HL-60/S4 treated with retinoic acid at 250 ng/mL for 4 days and 3 days (cell line): ENCODE data around the gene SAA1.
"Not testable (repeated sequence)": the region's sequence is repeated elsewhere in the genome, so short reads cannot be mapped to it uniquely, and the experiment has no call there.

ENCODE experiments used
- in situ Hi-C: fragments of 300-500 bp; cut with MboI; formaldehyde crosslinking; loops from 2 replicates; pipeline ENCODE4 v1.7.0; 2022; ENCODE audit warnings: low sequenced_read_pairs

SAA1 gene

DNA sequence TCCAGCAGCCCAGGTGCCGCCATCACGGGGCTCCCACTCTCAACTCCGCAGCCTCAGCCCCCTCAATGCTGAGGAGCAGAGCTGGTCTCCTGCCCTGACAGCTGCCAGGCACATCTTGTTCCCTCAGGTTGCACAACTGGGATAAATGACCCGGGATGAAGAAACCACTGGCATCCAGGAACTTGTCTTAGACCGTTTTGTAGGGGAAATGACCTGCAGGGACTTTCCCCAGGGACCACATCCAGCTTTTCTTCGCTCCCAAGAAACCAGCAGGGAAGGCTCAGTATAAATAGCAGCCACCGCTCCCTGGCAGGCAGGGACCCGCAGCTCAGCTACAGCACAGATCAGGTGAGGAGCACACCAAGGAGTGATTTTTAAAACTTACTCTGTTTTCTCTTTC is at the start of gene SAA1:
SAA1 (plus strand) TSS at position 316 of the 400 bp plus-strand sequence. CDS start 624 bp downstream, outside the sequence.
- in situ Hi-C loops, result no loop called here

DNA sequence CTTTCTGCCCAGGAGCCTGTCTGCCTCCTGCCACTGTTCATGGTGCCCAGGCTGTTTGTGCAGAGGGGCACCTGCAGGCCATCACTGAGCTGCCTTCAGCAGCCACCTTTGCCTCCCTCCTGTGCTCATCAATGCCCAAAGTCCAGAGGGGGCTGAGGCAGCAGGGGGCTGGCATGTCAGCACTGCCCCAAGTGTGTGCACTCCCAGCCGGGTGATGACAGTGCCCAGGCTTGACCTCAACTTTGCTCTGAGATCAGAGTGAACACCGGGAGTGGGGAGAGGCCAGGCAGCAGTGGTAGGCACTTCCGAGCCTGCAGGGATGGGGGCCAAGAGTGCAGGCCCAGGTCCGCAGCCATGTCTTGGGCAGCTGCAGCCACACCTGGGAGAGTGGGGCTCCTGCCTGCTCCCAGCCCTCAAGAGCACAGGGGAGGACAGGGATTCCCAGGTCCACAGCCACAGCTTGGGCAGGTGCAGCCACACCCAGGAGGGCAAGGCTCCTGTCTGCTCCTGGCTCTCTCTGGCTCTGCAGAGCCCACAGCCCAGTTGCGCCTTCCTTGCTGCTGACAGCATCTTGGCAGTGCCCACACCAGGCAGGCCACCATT is 44.7 kb upstream of the SAA1 start:
- in situ Hi-C loops, result no loop called here

DNA sequence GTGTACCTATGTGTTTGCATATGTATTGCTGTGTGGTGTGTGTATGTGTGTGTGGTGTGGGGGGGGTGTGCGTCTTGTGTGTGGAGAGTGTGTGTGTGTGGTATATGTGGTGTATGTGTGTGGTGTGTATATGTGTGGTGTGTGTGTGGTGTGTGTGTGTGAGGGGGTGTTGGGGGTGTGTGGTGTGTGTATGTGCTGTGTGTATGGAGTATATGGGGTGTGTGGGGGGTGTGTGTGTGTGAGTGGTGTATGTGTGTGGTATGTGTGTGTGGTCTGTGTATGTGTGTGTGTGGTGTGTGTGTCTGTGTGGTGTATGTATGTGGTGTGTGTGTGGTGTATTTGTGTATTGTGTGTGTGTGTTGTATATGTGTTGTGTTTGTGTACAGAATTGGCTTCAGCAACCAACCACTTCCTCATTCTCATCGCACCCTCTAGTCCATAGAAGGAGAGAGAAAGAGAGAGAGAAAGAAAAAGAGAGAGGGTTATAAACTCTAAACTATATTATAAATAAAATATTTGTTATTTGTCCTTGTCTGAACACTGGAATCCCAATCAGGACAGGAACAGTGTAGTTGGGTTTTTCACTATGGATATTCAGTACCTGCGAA is 43.1 kb upstream of the SAA1 start:
- in situ Hi-C loops, result no loop called here

DNA sequence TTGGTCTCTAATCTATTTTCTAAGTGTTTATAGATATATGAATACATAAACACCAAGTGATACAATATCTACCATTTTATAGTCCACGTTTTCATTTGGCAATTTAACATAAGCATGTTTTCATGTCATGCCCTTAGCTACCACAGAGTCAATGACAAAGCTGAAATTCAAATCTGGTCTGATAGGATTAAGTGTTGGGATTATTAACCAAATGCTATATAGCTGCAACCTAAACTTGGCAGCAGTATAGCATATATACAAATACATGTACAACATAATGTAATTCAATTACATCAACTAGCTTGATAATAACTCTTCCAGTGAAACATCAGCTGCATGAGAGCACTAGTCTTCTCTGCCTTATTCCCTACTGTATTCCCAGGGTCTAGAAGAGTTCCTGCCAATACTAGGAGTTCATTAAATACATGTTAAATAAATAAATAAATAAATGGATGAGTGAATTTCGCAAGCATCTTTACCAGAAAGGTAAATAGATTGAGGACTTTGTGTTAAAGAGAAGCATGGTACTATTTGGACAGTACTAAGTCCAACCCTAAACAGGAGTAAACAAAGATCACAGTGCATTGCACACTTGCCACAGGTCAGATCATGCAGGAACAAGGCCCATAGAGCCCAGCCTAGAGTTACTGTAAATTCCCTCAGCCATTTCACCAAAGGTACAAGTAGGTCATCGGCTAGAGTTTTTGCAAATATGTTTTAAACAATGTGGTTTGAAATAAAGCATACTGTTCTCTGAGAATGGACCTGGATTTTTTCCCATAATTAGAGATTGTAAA is 42.3 kb upstream of the SAA1 start:
- in situ Hi-C loops, result no loop called here

DNA sequence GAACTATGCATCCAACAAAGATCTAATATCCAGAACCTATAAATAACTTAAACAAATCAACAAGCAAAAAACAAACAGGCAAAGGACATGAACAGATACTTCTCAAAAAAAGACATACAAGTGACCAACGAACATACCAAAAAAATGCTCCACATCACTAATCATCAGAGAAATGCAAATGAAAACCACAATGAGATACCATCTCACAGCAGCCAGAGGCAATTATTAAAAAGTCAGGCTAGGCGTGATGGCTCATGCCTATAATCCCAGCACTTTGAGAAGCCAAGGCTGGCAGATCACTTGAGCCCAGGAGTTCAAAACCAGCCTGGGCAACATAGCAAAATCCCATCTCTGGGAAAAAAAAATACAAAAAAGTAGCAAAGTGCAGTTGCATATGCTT is 40.2 kb upstream of the SAA1 start:
- in situ Hi-C loops, result no loop called here

DNA sequence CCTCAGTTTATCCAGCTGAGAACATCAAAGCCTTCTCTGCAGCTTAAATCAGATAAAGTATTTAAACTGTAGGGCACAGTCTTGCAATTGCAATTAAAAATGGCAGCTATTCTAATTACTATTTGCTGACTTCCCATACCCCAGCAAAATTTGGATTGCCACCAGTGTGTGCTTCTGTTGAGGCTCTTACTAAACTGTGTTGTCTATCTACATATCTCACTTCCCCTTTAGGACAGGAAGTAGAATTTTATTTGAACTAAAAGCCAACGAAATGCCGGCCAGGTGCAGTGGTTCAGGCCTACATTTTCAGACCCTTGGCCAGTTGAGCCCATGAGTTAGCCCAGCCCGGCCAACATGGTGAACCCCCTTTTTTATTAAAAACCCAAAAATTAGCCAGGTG is 36.6 kb upstream of the SAA1 start:
- in situ Hi-C loops, result no loop called here

DNA sequence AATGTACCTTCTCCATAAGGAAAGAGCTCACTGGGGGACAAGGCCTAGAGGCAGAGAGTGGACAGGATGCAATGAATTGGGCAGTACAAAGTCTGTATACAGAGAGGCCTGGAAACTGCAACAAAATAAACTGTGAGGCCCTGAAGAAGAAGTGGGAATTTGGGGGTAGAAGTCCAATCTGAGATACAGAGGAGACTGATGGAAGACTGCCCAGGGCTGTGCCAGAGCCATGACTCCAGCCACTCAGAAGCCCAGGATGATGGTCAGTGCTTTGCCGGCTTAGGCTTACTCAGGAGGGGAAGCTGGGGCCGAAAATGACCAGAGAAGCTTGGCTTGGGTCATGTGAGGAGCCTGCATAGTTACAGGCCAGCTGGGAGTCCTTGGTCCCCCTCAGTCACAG is 35.2 kb upstream of the SAA1 start:
- in situ Hi-C loops, result no loop called here

DNA sequence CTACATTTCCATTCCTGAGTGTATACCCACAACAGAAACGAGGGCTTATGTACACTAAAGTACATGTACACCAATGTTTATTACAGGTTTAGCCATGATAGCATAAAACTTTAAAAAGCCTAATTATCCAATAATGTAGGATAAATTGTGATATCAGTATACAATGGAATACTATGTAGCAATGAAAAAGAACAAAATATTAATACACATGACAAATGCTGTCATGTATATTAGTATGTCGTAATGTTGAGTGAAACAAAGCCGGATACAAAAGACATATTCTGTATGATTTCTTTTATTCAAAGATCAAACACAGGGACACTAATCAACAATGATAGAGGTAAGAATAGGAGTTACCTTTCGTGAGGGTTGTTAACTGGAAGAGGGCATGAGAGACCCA is 32.2 kb upstream of the SAA1 start:
- in situ Hi-C loops, result no loop called here

DNA sequence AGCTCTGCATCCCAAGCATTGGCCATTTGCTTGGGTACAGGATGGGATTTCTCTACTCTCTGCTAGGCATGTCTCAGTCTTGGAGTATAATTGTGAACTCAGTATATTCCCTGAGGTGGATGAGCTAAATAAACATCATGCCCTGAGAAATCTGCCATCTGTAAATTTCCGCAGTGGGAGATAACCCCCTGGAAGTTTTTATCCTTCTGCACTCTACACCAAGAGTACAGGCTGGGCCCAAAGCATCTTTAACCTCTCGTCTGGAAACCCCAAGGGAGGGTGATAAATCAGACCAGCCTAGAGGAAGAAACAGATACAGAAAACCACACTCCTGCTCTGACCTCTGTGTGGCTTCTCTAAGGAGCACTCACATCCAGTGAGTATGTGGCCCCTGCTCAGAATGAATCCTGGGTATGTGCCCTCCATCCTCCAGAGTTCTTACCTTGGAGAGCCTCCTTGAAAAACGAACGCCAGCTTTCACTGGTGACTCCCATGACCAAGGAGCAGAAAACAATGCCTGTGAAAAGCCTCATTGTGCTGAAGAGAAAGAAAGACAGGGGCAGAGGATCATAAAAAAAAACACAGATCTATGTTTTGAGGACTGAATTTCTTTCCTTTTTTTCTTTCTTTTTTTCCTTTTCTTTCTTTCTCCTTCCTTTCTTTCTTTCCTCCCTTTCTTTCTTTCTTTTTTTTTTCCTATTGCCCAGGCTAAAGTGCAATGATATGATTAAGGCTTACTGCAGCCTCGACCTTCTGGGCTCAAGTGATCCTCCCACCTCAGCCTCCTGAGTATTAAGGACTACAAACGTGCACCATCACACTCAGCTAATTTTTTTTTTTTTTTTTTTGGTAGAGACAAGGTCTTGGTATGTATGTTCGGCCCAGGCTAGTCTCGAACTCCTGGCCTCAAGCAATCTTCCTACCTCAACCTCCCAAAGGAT is 30.4 kb upstream of the SAA1 start:
- in situ Hi-C loops, result no loop called here

DNA sequence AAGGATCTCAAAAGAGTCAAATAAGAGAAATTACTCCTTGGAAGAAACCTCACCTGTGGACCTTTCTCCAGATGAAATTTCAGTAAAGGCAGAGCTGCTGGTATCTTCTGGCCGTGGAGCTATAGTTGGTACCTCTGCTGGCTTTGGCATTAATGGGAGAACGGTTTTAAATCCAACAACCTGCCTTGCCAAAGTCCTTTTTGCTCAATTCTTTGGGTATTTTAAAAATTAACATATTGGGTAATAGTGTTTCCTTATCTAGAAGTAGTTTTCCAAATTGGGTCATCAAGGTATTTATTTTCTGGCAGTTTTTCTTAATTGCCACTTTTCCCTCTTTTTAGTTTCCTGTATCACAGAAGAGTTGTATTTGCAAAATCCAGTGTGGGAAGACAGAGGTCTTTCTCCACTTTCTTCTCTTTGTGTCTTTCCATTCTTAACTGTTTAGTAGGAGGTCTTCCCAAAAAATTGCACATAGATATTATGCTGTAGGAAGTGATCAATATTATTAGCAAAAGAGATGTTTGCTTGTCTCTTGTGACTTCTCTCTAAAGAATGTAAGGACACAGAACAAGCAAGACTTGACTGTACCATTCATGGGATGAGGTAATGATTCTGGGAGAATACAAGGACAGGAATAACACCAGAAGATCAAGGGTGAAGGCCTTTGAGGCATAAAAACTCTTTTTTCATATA is 29.3 kb upstream of the SAA1 start, which contains the start of gene SAA4:
SAA4 (minus strand) TSS at position 139 of the 693 bp plus-strand sequence. CDS start 876 bp downstream, outside the sequence.
- in situ Hi-C loops, result no loop called here

DNA sequence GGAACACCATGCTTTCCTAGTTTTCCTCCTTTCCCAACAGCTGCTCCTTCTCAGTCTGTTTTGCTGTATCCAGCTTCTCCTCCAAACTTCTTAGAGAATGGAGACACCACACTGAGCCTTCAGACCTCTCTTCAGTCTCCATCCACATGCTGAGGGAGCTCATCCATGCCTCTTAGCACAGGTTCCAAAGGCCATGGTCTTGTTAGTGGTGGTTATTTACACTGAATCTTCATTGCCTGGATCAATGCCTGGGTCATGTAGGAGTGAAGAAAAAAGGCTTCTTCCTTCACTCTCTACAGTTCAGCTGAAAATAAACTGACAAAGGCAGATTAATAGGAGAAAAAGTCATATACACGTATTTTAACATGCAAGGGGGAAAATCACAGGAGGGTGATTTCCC is 26.4 kb upstream of the SAA1 start:
- in situ Hi-C loops, result no loop called here

DNA sequence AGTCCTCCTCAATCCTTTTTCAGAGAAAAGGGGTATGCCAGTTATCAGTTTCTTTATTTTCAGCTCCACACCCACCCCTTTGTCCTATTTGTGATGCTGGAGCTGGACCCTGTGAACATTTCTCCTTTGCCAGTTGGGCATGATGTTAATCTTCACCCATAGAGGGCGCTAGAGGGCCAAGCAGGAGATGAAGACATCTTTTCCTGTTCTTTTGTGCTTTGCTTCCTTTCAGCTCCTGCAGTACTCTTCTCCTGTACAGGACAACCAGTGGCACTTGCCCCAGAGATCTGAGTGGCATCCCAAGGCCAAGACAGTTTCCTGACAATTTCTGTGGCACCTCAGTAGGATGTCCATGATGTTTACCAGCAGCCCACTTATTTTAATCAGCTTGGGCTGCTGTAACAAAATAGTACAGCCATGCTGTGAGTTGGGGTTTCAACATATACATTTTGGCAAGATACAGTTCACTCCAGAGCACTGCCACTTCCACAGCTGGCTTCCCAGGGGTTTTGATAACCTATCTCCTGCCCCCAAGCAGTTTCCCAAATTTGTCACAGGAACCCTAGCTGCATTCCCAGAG is 22.2 kb upstream of the SAA1 start:
- in situ Hi-C loops, result no loop called here

DNA sequence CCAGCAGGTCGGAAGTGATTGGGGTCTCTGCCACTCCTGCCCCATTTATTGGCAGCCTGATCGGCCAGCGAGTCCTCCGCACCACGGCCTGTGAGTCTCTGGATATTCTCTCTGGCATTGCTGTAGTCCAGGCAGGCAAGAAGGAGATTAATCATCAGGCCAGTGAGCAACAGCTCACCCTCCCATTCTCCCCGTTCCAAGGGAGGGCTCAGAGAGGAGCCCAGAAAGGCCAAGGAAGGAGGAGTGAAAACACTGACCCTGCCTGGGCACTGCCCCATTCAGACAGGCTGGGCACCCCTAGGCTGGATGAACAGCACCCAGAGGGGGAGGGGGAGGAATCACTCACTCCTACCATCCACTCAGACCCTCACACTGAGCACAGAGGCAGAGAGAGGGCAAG is 20.7 kb upstream of the SAA1 start:
- in situ Hi-C loops, result no loop called here

DNA sequence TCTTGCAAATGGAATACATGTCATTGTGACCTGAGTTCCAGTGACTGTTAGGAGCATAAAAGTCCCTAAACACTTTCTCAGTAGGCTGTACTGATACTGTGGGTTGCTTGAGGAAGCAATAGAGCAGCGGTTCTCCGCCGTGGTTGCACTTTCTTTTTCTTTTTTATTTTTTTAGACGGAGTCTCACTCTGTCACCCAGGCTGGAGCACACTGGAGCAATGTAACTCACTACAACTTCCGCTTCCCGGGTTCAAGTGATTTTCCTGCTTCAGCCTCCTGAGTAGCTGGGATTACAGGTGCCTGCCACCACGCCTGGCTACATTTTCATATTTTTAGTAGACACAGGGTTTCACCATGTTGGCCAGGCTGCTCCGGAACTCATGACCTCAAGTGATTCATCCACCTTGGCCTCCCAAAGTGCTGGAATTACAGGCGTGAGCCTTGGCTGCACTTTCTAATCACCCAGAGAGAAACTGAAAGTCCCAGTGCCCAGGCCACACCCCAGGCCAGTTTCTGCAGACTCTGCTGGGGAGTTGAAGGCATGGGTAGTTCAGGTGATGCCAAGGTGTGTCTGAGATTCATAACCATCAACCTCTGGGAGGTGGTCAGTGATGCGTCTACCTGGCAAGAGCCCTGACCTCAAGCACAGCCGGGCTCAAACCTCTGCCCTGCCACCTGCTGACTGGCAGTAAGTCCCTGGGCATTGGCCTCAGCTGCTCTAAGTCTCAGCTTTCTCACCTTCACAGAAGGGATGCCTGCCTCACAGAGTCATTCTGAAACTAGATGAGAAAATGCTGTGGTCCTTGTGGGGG is 19.5 kb upstream of the SAA1 start:
- in situ Hi-C loops, result not testable (repeated sequence)

DNA sequence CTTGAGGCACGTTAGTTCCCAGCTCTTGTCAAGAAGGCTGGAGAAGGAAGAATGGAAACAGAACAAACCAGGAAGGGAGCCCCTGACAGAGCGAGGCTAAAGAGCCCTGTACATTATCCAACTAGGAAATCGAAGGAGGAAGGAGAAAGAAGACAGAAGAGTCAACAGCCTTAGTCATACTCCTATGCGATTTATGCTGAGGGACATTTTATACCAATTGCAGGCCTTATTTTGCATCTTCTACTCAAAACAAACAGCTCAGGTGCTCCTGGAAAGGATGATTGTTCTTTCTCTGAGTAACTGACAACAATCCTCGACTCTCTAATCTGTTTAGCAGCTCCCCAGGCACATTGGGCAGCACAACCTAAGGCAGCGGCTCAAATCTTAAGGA is 18.9 kb upstream of the SAA1 start:
- in situ Hi-C loops, result not testable (repeated sequence)

DNA sequence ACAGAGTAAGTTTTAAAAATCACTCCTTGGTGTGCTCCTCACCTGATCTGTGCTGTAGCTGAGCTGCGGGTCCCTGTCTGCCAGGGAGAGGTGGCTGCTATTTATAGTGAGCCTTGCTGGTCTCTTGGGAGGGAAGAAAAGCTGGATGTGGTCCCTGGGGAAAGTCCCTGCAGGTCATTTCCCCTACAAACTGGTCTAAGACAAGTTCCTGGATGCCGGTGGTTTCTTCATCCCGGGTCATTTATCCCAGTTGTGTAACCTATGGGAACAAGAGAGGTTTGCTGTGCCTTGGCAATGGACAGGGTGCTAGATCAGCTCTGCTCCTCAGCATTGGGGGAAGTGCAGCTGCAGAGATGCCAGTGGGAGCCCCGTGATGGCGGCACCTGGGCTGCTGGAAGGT is 17.5 kb upstream of the SAA1 start, which contains the start of gene SAA2:
SAA2 (minus strand) TSS at position 108 of the 400 bp plus-strand sequence. CDS start 657 bp downstream, outside the sequence.
- in situ Hi-C loops, result no loop called here

DNA sequence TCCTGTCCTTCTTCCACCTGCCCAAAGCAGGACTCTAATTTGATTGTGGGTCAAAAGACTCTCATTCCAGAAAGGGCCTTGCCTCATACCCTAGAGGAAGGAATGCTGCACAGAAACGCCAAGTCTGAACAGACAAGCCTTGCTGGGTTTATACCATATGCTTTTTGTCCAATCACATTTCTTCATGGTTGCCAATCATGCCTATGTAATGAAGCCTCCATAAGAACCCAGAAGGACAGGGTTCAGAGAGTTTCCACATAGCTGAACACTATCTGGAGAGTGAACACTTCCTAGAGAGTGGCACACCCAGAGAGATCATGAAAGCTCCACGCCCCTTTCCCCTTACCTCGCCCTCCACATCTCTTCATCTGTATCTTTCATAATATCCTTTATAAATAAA is 12.8 kb upstream of the SAA1 start:
- in situ Hi-C loops, result no loop called here

DNA sequence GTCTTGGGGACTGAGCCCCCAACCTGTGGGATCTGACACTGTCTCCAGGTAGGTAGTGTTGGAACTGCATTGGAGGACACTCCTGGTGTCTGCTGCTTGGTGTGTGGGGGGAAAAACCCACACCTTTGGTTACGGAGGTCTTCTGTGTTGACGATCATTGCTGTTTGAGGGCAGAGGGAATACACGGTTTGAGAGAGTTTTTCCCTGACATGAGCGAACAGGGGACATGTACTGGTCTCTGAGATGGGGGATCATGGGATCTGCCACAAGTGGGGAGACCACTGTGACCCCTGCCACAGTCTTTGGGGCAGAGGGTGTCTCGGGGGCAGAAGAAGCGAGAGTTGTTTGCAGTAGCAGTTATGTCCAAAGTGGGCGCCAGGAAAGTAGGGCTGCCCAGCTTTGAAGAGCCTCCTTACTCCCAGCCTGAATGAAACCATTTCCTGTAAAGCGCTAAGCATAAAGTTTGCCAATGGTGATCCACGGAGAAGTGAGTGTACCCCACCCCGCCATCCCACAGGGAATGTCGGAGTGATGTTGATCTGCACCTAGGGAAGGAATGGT is 12.2 kb upstream of the SAA1 start:
- in situ Hi-C loops, result no loop called here
